ENCODE data around the gene CD81. TPM values are rescaled to one million over a fixed set of nuclear protein-coding genes. Genes with fewer than 3 reads are reported as not detected.
"Not testable (repeated sequence)": the region's sequence is repeated elsewhere in the genome, so short reads cannot be mapped to it uniquely, and the experiment has no call there.

Gene CD81
- total RNA-seq (2014; rRNA removed; shearing (Covaris generic)): 288 and 342 TPM in 2 replicates

DNA sequence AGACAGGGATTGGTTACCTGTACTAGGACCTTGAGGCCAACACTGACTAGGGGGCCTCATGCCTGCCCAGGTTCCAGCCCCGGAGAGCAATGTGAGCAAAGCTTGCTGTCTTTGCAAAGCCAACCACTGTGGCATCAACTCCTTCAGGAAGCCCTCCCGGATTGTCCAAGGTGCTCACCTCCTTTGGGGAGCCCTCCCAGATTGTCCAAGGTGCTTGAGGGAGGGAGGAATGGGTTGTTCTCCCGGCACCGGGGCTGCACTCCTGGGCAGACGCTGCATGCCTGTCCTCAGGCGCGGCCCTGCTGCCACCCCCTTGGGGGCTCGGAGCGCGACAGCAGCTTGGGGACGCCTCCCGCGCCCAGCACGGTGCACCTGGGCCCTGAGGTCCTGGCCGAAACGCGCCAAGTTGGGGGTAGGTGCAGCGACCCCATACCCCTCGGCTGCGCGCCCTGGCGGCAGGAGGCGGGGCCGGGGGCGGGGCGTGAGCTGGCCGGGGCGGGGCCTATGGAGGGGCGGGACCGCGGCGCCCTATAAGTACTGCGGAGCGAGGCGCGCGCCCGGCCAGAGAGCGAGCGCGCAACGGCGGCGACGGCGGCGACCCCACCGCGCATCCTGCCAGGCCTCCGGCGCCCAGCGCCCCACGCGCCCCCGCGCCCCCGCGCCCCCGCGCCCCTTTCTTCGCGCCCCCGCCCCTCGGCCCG is at the start of gene CD81:
Gene CD81, plus strand, starts transcription at position 560 of the 701 bp plus-strand sequence. CDS start 240 bp downstream, outside the sequence.
- no peak for DNase-seq (ENCODE audit: low spot score)

- no peak for DNase-seq (ENCODE audit: low spot score)
Observed at GRCh38 chr11:2328021-2328420, 49.1 kb upstream of the CD81 start.

- no peak for DNase-seq (ENCODE audit: low spot score)
Observed at GRCh38 chr11:2328656-2329354, 48.3 kb upstream of the CD81 start.

DNA sequence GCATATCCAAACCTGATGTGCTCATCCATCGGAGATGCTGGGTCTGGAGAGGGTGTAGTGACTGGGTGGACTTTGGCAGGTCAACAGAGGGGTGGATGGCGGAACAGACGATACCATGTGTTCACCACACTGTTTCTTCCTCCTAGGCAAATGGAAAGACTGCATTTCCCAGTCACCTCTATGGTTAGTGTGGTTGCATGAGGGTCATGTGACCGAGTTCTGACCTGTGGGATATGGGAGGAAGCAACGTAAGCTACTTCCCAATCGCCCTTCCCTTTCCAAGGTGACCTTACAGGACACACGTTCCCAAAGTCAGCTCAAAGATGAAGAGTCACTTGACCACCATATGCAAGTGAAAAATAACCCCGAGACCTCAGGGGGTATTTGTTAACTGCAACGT is 47.6 kb upstream of the CD81 start:
- DNase-seq (ENCODE audit: low spot score): no peak

- no peak for DNase-seq (ENCODE audit: low spot score)
Observed at GRCh38 chr11:2330696-2331095, 46.4 kb upstream of the CD81 start.

DNA sequence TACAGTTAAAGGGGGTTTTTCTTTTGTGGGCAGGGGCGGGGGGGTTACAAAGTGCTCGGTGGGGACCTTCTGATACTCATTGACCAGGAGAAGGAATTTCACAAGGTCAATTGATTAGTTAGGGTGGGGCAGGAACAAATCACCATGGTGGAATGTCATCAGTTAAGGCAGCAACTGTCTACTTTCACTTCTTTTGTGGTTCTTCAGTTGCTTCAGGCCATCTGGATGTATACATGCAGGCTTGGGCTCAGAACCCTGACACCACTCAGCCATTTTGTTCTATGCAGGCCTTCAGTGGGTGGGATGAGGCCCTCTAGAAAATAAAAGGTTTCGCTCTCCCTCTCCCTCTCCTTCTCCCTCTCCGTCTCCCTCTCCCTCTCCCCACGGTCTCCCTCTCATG is 45.7 kb upstream of the CD81 start:
- no peak for DNase-seq (ENCODE audit: low spot score)

DNA sequence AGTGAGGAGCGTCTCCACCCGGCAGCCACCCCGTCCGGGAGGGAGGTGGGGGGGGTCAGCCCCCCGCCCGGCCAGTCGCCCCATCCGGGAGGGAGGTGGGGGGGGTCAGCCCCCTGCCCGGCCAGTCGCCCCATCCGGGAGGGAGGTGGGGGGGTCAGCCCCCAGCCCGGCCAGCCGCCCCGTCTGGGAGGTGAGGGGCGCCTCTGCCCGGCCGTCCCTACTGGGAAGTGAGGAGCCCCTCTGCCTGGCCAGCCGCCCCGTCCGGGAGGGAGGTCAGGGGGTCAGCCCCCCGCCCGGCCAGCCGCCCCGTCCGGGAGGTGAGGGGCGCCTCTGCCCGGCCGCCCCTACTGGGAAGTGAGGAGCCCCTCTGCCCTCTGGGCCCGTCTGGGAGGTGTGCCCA is 44.5 kb upstream of the CD81 start:
- not testable (repeated sequence) for DNase-seq (ENCODE audit: low spot score)

DNA sequence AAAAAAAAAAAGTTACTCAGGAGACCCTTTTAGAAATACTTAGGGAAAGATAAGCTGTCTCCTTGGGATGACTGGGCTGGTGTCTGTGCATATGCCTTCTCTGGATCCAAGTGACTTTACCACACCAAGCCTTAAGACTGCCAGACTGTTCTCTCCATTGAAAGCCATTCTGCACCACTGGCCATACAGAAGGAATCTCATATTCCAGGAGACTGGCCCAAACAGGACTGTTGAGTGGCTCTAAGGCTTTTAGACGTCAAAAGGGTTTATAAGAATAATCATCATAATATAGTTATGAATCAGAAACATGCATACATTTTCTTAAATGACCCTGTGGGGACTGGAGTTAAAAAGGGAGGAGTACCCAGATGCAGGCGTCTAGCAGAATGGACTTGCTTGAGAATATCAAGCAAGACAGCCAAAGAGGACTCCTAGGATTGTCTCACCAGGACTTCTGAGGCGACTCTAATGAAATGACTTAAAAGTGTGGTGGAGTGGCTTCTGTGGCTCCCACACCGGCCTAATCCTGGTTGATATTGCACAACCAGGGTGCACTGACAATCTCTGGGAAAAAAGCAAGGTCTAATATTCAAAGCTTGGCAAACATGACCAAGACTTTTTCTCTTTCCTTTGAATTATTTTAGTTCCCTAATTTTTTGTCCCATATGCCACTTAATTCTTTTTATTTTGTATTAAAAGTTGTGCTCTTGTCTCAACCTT is 43.5 kb upstream of the CD81 start:
- not testable (repeated sequence) for DNase-seq (ENCODE audit: low spot score)

DNA sequence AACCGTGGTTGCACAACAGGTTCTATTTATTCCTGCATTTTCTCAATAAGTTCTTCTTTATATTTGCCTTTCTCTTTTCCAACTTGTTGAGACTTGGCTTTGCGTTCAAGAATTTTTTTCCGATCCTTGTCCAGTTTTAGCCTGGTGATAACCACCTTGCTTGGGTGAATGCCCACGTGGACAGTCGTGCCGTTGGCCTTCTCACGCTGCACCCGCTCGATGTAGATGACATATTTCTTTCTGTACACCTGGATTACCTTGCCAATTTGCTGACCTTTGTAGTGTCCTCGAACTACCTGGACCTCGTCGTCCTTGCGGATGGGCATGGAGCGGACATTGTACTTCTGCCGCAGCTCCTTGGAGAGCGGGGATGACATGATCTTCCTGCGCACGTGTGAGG is 41.8 kb upstream of the CD81 start:
- DNase-seq (ENCODE audit: low spot score): not testable (repeated sequence)

- DNase-seq (ENCODE audit: low spot score): not testable (repeated sequence)
Observed at GRCh38 chr11:2338760-2339159, 38.4 kb upstream of the CD81 start.

DNA sequence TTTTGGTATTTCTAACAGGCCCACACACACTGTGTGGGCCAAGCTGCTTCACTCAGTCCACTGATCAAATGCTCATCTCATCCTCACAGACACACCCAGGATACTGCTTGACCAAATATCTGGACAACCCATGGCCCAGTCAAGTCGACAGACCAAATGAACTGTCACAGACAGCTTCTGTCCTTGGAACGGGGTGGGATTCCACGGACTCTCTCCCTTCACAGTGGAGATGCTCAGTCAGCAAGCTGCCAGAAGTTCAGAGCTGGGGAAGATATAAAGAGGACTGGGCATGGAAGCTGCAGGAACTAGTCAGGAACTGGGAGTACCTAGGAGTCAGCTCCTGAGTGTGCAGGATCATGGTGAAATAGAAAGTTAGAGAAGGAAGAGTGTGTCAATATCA is 34.6 kb upstream of the CD81 start:
- DNase-seq (ENCODE audit: low spot score): no peak

DNA sequence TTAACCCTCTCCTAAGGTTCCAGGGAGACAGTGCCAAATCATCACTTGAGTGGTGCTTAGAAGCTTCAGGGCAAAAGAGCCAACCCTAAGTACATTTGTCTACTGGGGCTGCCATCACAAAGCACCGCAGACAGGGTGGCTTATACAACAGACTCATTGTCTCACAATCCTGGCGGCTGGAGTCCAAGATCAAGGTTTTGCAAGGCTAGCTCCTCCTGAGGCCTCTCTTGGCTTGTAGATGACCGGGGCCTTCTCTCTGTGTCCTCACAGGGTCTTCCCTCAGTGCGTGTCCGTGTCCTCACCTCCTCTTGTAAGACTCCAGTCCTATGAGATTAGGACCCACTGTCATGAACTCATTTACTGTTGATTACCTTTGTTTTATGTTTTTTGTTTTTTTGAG is 34.1 kb upstream of the CD81 start:
- DNase-seq (ENCODE audit: low spot score): no peak

DNA sequence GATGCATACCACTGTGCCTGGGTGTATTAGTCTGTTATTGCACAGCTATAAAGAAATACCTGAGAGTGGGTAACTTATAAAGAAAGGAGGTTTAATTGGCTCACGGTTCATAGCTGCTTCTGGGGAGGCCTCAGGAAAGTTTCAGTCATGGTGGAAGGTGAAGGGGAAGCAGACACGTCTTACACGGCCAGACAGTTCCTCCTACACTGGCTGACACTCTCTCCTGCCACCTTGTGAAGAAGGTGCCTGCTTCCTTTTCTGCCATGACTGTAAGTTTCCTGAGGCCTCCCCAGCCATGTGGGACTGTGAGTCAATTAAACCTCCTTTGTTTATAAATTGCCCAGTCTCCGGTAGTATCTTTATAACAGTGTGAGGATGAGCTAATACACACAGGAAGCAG is 33.6 kb upstream of the CD81 start:
- DNase-seq (ENCODE audit: low spot score): no peak

DNA sequence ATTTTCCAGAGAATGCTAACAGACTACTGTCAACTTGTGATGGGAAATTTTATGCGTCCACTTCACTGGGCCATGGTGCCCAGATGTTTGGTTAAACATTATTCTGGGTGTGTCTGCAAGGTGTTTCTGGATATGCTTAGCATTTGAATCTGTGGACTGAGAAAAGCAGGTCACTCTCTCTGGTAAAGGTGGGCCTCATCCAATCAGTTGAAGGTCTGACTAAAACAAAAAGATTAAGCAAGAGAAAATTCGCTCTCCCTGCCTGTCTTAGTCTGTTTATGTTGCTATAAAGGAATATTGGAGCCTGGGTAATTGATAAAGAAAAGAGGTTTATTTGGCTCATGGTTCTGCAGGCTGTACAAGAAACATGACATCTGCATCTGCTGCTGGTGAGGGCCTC is 32.1 kb upstream of the CD81 start:
- DNase-seq (ENCODE audit: low spot score): no peak

DNA sequence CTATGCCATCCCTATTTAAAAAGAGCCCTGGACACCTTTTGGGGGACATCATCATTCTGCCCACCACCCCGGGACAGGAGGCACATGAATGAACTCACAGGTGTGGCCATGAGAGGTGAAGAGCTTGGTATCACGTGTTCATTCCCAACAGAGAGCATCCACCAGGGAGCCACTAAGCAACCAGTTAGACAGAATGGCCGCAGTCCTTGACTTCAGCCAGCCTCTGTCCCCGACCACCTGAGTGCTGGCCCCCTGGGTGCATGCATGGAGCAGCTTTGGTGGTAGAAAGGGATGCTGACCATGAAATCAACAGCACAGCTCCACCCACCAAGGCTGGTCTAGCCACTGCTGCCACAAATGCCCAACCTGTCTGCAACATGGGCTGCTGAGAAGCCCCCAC is 31.1 kb upstream of the CD81 start:
- DNase-seq (ENCODE audit: low spot score): no peak

- DNase-seq (ENCODE audit: low spot score): no peak
Observed at GRCh38 chr11:2346586-2347307, 30.4 kb upstream of the CD81 start.

DNA sequence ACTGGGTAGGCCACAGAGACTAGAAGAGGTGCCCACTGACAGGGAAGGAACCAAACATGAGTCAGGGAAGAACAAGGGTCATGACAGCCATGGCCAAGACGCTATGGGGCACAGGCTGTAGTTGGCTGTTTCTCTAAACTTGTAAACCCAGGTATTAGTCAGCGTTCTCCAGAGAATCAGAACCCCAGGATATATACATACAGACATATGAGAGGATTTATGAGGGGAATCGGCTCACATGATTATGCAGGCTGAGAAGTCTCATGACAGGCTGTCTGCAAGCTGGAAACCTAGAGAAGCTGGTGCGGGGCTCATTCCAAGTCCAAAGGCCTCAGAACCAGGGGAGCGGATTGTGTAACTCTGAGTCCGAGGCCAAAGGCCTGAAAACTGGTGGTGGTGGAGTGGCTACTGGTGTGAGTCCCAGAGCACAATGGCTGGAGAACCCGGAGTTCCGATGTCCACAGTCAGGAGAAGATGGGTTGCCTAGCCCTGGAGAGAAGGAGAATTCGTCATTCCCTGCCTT is 29.7 kb upstream of the CD81 start:
- DNase-seq (ENCODE audit: low spot score): no peak

GRCh38 chr11:2348986-2349385 is 28.1 kb upstream of the CD81 start:
- peak; percentile 24 for DNase-seq (ENCODE audit: low spot score)

- DNase-seq (ENCODE audit: low spot score): no peak
Observed at GRCh38 chr11:2351701-2352100, 25.4 kb upstream of the CD81 start.

- DNase-seq (ENCODE audit: low spot score): no peak
Observed at GRCh38 chr11:2352420-2352819, 24.7 kb upstream of the CD81 start.

DNA sequence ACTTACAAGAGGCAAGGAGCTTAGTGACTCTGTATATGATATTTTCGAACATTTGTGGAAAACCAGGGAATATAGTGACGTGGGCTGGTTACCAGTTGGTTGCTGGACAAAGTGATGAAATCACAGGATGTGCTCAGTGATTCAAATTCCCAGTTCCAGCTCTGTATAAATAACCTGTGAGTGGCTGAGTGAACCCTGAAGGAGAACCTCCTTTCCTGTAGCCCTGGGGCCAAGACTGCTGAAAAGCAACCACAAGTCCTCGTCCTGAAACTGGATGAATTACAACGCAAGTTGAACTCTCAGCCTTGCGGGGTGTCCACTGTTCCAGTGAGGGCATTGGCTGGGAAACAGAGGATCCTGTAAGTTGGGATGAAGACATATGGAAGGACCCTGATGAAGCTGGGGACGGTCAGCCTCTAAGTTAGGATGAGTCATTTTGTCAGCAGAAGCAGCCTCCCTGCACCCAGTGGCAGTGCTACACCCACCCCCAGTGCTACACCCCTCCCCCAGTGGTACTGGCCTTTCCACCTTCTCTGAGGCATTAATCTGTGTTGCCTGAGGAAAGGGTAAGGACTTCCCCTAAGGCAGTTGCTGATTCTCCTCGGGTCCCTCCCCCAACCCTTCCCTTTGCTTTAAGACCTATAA is 22.0 kb upstream of the CD81 start:
- peak; percentile 74 for DNase-seq (ENCODE audit: low spot score)
